Testis (tissue), 3 donors: Measurements from ENCODE around the gene ARF4. TPM values are rescaled to one million over a fixed set of nuclear protein-coding genes. Genes with fewer than 3 reads are reported as not detected.

Source experiments
- DNase-seq: peaks from one replicate; pipeline ENCODE4 v3.0.0-alpha.2; 2019
- H3K27ac ChIP-seq, 2 donors: fragments of 200-600 bp; sonication (generic); one replicate each; pipeline ENCODE4 v1.5.1; 2019
- H3K27me3 ChIP-seq: fragments of 200-600 bp; sonication (generic); one replicate; pipeline ENCODE4 v1.5.1; 2019
- H3K36me3 ChIP-seq: fragments of 200-600 bp; sonication (generic); one replicate; pipeline ENCODE4 v1.5.1; 2017; ENCODE audit warnings: low read depth; ENCODE audit errors: missing control alignments
- H3K4me1 ChIP-seq: fragments of 200-600 bp; sonication (generic); one replicate; pipeline ENCODE4 v1.5.1; 2019
- H3K4me3 ChIP-seq, 2 donors: fragments of 200-600 bp; sonication (generic); one replicate each; pipeline ENCODE4 v1.5.1; 2017 to 2019
- H3K9me3 ChIP-seq: fragments of 200-600 bp; sonication (generic); one replicate; pipeline ENCODE4 v1.5.1; 2017
- CTCF ChIP-seq, 3 experiments: fragments of 450-650 bp in 2 of 3; fragments of 200-600 bp in 1 of 3; sonication (generic) in 1 of 3; IDR thresholded peaks; one replicate each; pipeline ENCODE4 v1.5.1; 2016 to 2019; ENCODE audit warnings: antibody characterized with exemption in 3 of 3, mild to moderate bottlenecking in 2 of 3, moderate library complexity in 1 of 3
- POLR2A ChIP-seq: fragments of 450-650 bp; IDR thresholded peaks from one replicate; pipeline ENCODE4 v1.6.1; 2017; ENCODE audit warnings: antibody characterized with exemption, mild to moderate bottlenecking, moderate library complexity
- WGBS, 2 donors: methylation state at CpG; one replicate each; pipeline ENCODE4 v1.1.5; 2018; 5-methylcytosine and 5-hydroxymethylcytosine counted together
- intact Hi-C: fragments of 100-400 bp; cut with DNase I; formaldehyde crosslinking; loops from one replicate; pipeline ENCODE4 v1.15.1; 2023; ENCODE audit warnings: low total_unique reads
- polyA plus RNA-seq: library from polyadenylated mRNA; stranded (reverse); fragments of 350-450 nt; fragmentation: Illumina TruSeq; extraction: RNeasy Lipid Tissue Mini Kit (QIAGEN cat#74804); gene quantifications from one replicate; pipeline ENCODE4 v1.2.3, GENCODE V29; 2014; ENCODE audit warnings: low read depth, low replicate concordance; ENCODE audit not compliant: insufficient read depth
- total RNA-seq, 2 donors: library from RNA; depleted of rRNA; stranded (reverse); fragments of >200 nt; gene quantifications; one replicate each; pipeline ENCODE4 v1.2.3, GENCODE V29; 2016

ARF4 gene
- total and polyA plus RNA-seq, 3 donors from 2014 or later: 169 to 224 (median 205) TPM

- no peak for DNase-seq
- Histone ChIP-seq H3K4me1 (peaks cover 9% of the 10 kb centered on the region), H3K27ac (peak overlapping the region in 1 of 2 donors; percentile 25), H3K4me3 (no peak overlapping the region), H3K27me3 (no peaks in the 10 kb centered on the region), H3K9me3 (no peaks in the 10 kb centered on the region), H3K36me3 (no peaks in the 10 kb centered on the region)
- no peak for TF ChIP-seq POLR2A
- TF ChIP-seq CTCF (IDR thresholded peaks at IDR 0.05): no peak
- intact Hi-C loops: no loop called here
- 87 to 90% methylated on average over 1 of the region's 1 CpG for WGBS, 2 donors
Measured at GRCh38 chr3:57546616-57547015, 50.5 kb downstream of the ARF4 start.

- Histone ChIP-seq H3K27ac (no peak overlapping the region), H3K4me1 (peaks cover 9% of the 10 kb centered on the region), H3K4me3 (no peak overlapping the region), H3K9me3 (no peaks in the 10 kb centered on the region), H3K36me3 (no peaks in the 10 kb centered on the region), H3K27me3 (no peaks in the 10 kb centered on the region)
- peak; percentile 67 for DNase-seq
- 49 to 51% methylated on average over 7 of the region's 7 CpGs for WGBS, 2 donors
- TF ChIP-seq CTCF (IDR thresholded peaks at IDR 0.05): no peak
- TF ChIP-seq POLR2A: no peak
- intact Hi-C loops: no loop called here
Measured at GRCh38 chr3:57545636-57546268, 51.4 kb downstream of the ARF4 start.

GRCh38 chr3:57544181-57545125 lies 52.7 kb downstream of the ARF4 start, which contains the start of gene DNAH12:
DNAH12 (minus strand) TSS chr3:57544344; CDS start chr3:57542870, 1,474 bp downstream.
- intact Hi-C loops: no loop called here
- H3K4me3 ChIP-seq: peak within 1 kb of the TSS; percentile 23 to 53
- no peaks in the 10 kb centered on the region for H3K36me3 ChIP-seq
- H3K27me3 ChIP-seq: no peaks in the 10 kb centered on the region
- no peaks in the 10 kb centered on the region for H3K9me3 ChIP-seq
- DNase-seq: peak; percentile 72
- no peak for TF ChIP-seq POLR2A
- TF ChIP-seq CTCF (IDR thresholded peaks at IDR 0.05): no peak
- 11 to 13% methylated on average over 20 of the region's 20 CpGs for WGBS, 2 donors
- peak within 1 kb of the TSS in 1 of 2 donors; percentile 29 for H3K27ac ChIP-seq
- H3K4me1 ChIP-seq: peaks cover 9% of the 10 kb centered on the region

- no peak for DNase-seq
- Histone ChIP-seq H3K27me3 (no peaks in the 10 kb centered on the region), H3K36me3 (no peaks in the 10 kb centered on the region), H3K9me3 (no peaks in the 10 kb centered on the region), H3K4me3 (no peak overlapping the region), H3K27ac (no peak overlapping the region), H3K4me1 (no peaks in the 10 kb centered on the region)
- 89 to 95% methylated on average over 3 of the region's 3 CpGs for WGBS, 2 donors
- TF ChIP-seq POLR2A (no peak), CTCF (IDR thresholded peaks at IDR 0.05) (no peak)
- intact Hi-C loops: no loop called here
Measured at GRCh38 chr3:57538465-57538864, 58.7 kb downstream of the ARF4 start.
